CD4-positive, alpha-beta T cell (primary cell): Measurements from ENCODE around the gene NATD1. TPM values are rescaled to one million over a fixed set of nuclear protein-coding genes. Genes with fewer than 3 reads are reported as not detected.

Experiments used
- ATAC-seq: fragments of 200-7000 bp; cut with Tn5 transposase; one replicate; pipeline ENCODE4 v1.10.0; 2022; ENCODE audit warnings: mild to moderate bottlenecking; ENCODE audit not compliant: poor library complexity
- CTCF ChIA-PET: fragments of 350-600 bp; sonication (Branson Sonifier 250); formaldehyde crosslinking; loops from one replicate; lab custom pipeline; 2021; ENCODE audit warnings: antibody characterized with exemption, inconsistent platforms; lab: Charles Lee
- POLR2A ChIA-PET: fragments of 350-600 bp; sonication (Branson Sonifier 250); formaldehyde crosslinking; loops from one replicate; lab custom pipeline; 2021; ENCODE audit warnings: antibody characterized with exemption, inconsistent platforms; lab: Charles Lee
- DNase-seq, 14 experiments: peaks; one replicate each; pipeline ENCODE4 v3.0.0-alpha.2; 2013 to 2020; ENCODE audit warnings: mixed read lengths in 2 of 14
- H3K27ac ChIP-seq, 2 donors: one replicate each; pipeline versions ENCODE4 v1.5.1 to v1.7.0; 2013; ENCODE audit warnings: low read length in 2 of 2, low read depth in 1 of 2, mild to moderate bottlenecking in 1 of 2
- H3K27me3 ChIP-seq, 2 experiments: 1 replicate in 1 of 2; 2 replicates in 1 of 2; pipeline versions ENCODE4 v1.6.1 to v1.7.0; 2013; ENCODE audit warnings: low read length in 2 of 2, control low read depth in 1 of 2, mild to moderate bottlenecking in 1 of 2, moderate library complexity in 1 of 2; ENCODE audit not compliant: insufficient read depth in 2 of 2, control insufficient read depth in 1 of 2
- H3K36me3 ChIP-seq: one replicate; pipeline ENCODE4 v1.6.1; 2013; ENCODE audit warnings: low read length, control low read depth; ENCODE audit not compliant: insufficient read depth
- H3K4me1 ChIP-seq: one replicate; pipeline ENCODE4 v1.6.1; 2013; ENCODE audit warnings: low read length, control low read depth; ENCODE audit not compliant: insufficient read depth
- H3K4me3 ChIP-seq: one replicate; pipeline ENCODE4 v1.5.1; 2013; ENCODE audit warnings: mild to moderate bottlenecking, low read length, moderate library complexity
- H3K9me3 ChIP-seq, 2 experiments: 1 replicate in 1 of 2; 2 replicates in 1 of 2; pipeline versions ENCODE4 v1.6.1 to v1.7.0; 2013; ENCODE audit warnings: low read length in 2 of 2, mild to moderate bottlenecking in 2 of 2, control low read depth in 1 of 2, moderate library complexity in 1 of 2; ENCODE audit not compliant: control insufficient read depth in 1 of 2, insufficient read depth in 1 of 2
- H3K27ac Mint-ChIP-seq: one replicate; pipeline ENCODE4 v1.8.0; 2020; ENCODE audit warnings: mixed read lengths
- H3K27me3 Mint-ChIP-seq: one replicate; pipeline ENCODE4 v1.8.0; 2021; ENCODE audit warnings: mixed read lengths
- H3K36me3 Mint-ChIP-seq: one replicate; pipeline ENCODE4 v1.8.0; 2021; ENCODE audit warnings: low read depth, mixed read lengths
- H3K4me1 Mint-ChIP-seq: one replicate; pipeline ENCODE4 v1.8.0; 2021; ENCODE audit warnings: low read depth, mixed read lengths
- H3K4me3 Mint-ChIP-seq: one replicate; pipeline ENCODE4 v1.8.0; 2020; ENCODE audit warnings: mild to moderate bottlenecking, mixed read lengths
- H3K9me3 Mint-ChIP-seq: one replicate; pipeline ENCODE4 v1.8.0; 2020; ENCODE audit warnings: mixed read lengths
- CTCF ChIP-seq: fragments of 200-600 bp; IDR thresholded peaks from one replicate; pipeline ENCODE4 v1.8.0; 2022; ENCODE audit warnings: antibody characterized with exemption, mild to moderate bottlenecking
- intact Hi-C, 2 experiments: fragments of 100-400 bp; cut with DNase I in 1 of 2; cut with micrococcal nuclease in 1 of 2; formaldehyde crosslinking; loops; one replicate each; pipeline versions ENCODE4 v1.15.1 to v1.9.0; 2023 to 2025; cut with DNase I, micrococcal nuclease
- total RNA-seq, 174 experiments: library from RNA in 2 of 174; stranded (reverse) in 2 of 174; gene quantifications; one replicate each; pipeline ENCODE4 v1.2.3 and lab custom pipeline; 2021 to 2026

The NATD1 gene
- total RNA-seq, 2 experiments from 2014 or later = 5.9 to 6.1 TPM

GRCh38 chr17:21282231-21282630, 29.0 kb upstream of the NATD1 start:
- no peaks in the 10 kb centered on the region for H3K9me3 Mint-ChIP-seq
- H3K27ac Mint-ChIP-seq = peak overlapping the region; percentile 98
- peaks cover 69% of the 10 kb centered on the region for H3K4me1 ChIP-seq
- ChIA-PET POLR2A (no interaction called here), CTCF (no interaction called here)
- H3K36me3 Mint-ChIP-seq = peaks cover 4% of the 10 kb centered on the region
- H3K4me1 Mint-ChIP-seq = peaks cover 56% of the 10 kb centered on the region
- no peak overlapping the region for H3K4me3 ChIP-seq
- ATAC-seq = no peak
- H3K36me3 ChIP-seq = no peaks in the 10 kb centered on the region
- H3K27me3 Mint-ChIP-seq = no peaks in the 10 kb centered on the region
- H3K4me3 Mint-ChIP-seq = peak overlapping the region; percentile 88
- intact Hi-C loops = loop anchor here (5.0 to 10.0 kb wide), 3 partner anchors 40 to 1127 kb away; no protein-coding TSS in a partner anchor
- H3K27me3 ChIP-seq = no peaks in the 10 kb centered on the region
- no peak for TF ChIP-seq CTCF
- H3K9me3 ChIP-seq = no peaks in the 10 kb centered on the region
- peak in 2 of 14 experiments; percentile 30 to 48 for DNase-seq
- no peak overlapping the region for H3K27ac ChIP-seq

GRCh38 chr17:21280081-21280518, 26.9 kb upstream of the NATD1 start:
- no peaks in the 10 kb centered on the region for H3K9me3 Mint-ChIP-seq
- Histone ChIP-seq H3K27ac (no peak overlapping the region), H3K27me3 (no peaks in the 10 kb centered on the region), H3K4me1 (peaks cover 66% of the 10 kb centered on the region), H3K36me3 (no peaks in the 10 kb centered on the region), H3K4me3 (no peak overlapping the region), H3K9me3 (no peaks in the 10 kb centered on the region)
- POLR2A ChIA-PET = interaction anchor here (0.8 to 5.4 kb wide), 3 partner anchors 7 to 271 kb away, joined by 3 to 36 read pairs (median 4); no protein-coding TSS in a partner anchor
- DNase-seq (peak; percentile 79 to 93 (median 88)), ATAC-seq (peak; percentile 50)
- intact Hi-C loops = loop anchor here (1.0 to 10.0 kb wide), 5 partner anchors 35 to 1125 kb away; no protein-coding TSS in a partner anchor
- no peaks in the 10 kb centered on the region for H3K27me3 Mint-ChIP-seq
- peak overlapping the region; percentile 67 for H3K27ac Mint-ChIP-seq
- peaks cover 2% of the 10 kb centered on the region for H3K36me3 Mint-ChIP-seq
- TF ChIP-seq CTCF = peak; percentile 95
- H3K4me3 Mint-ChIP-seq = peak overlapping the region; percentile 83
- peaks cover 52% of the 10 kb centered on the region for H3K4me1 Mint-ChIP-seq
- CTCF ChIA-PET = interaction anchor here (0.6 to 2.9 kb wide), 18 partner anchors 9 to 236 kb away, joined by 3 to 28 read pairs (median 4); partner anchors contain the start of genes DHRS7B and TMEM11

GRCh38 chr17:21279582-21279981, 26.4 kb upstream of the NATD1 start:
- POLR2A ChIA-PET = interaction anchor here (0.8 to 5.4 kb wide), 7 partner anchors 8 to 272 kb away, joined by 3 to 36 read pairs (median 3); partner anchors contain the start of gene USP22
- no peak for DNase-seq
- no peak for TF ChIP-seq CTCF
- Mint-ChIP-seq H3K9me3 (no peaks in the 10 kb centered on the region), H3K27ac (peak overlapping the region; percentile 67), H3K27me3 (no peaks in the 10 kb centered on the region), H3K4me3 (peak overlapping the region; percentile 83), H3K4me1 (peaks cover 55% of the 10 kb centered on the region), H3K36me3 (no peaks in the 10 kb centered on the region)
- Histone ChIP-seq H3K27me3 (no peaks in the 10 kb centered on the region), H3K9me3 (no peaks in the 10 kb centered on the region), H3K36me3 (no peaks in the 10 kb centered on the region), H3K27ac (no peak overlapping the region), H3K4me3 (no peak overlapping the region), H3K4me1 (peaks cover 68% of the 10 kb centered on the region)
- CTCF ChIA-PET = interaction anchor here (1.2 to 2.9 kb wide), 14 partner anchors 9 to 233 kb away, joined by 3 to 28 read pairs (median 5); partner anchors contain the start of genes DHRS7B and TMEM11
- no peak for ATAC-seq
- intact Hi-C loops = loop anchor here (2.0 to 5.0 kb wide), 3 partner anchors 67 to 161 kb away; partner anchors contain the start of genes DHRS7B (in 1 of the 2) and TMEM11 (in 1 of the 2)
